RWPE2 (cell line): Measurements from ENCODE around the gene E2F4.

Experiments
- ATAC-seq: fragments of 200-7000 bp; cut with Tn5 transposase; 3 replicates; pipeline ENCODE4 v1.9.1; 2021; ENCODE audit warnings: low read depth
- DNase-seq: peaks from one replicate; pipeline ENCODE4 v3.0.0-alpha.2; 2020; ENCODE audit warnings: low spot score
- H3K27ac ChIP-seq: fragments of 450-650 bp; 2 replicates; pipeline ENCODE4 v1.5.1; 2017; ENCODE audit warnings: mild to moderate bottlenecking; ENCODE audit not compliant: poor library complexity, severe bottlenecking
- H3K27me3 ChIP-seq: fragments of 250-450 bp; sonication (Bioruptor Pico); 2 replicates; pipeline ENCODE4 v1.5.1; 2021; ENCODE audit warnings: mild to moderate bottlenecking, moderate library complexity; ENCODE audit not compliant: insufficient read depth, poor library complexity, severe bottlenecking
- H3K36me3 ChIP-seq: fragments of 250-450 bp; sonication (Bioruptor Pico); 2 replicates; pipeline ENCODE4 v1.5.1; 2020; ENCODE audit warnings: low read depth, mild to moderate bottlenecking, moderate library complexity
- H3K4me1 ChIP-seq: fragments of 250-450 bp; sonication (Bioruptor Pico); 2 replicates; pipeline ENCODE4 v1.5.1; 2021; ENCODE audit warnings: mild to moderate bottlenecking, moderate library complexity; ENCODE audit not compliant: insufficient read depth, poor library complexity, severe bottlenecking
- H3K4me3 ChIP-seq: fragments of 250-450 bp; sonication (Bioruptor Pico); 2 replicates; pipeline ENCODE4 v1.5.1; 2021; ENCODE audit warnings: mild to moderate bottlenecking, moderate library complexity; ENCODE audit not compliant: severe bottlenecking
- H3K9me3 ChIP-seq: fragments of 250-450 bp; sonication (Bioruptor Pico); 2 replicates; pipeline ENCODE4 v1.5.1; 2021; ENCODE audit warnings: mild to moderate bottlenecking, moderate library complexity; ENCODE audit not compliant: severe bottlenecking
- CTCF ChIP-seq: fragments of 450-650 bp; IDR thresholded peaks from one replicate; pipeline ENCODE4 v1.5.1; 2017; ENCODE audit warnings: mild to moderate bottlenecking, moderate library complexity; ENCODE audit not compliant: poor library complexity, severe bottlenecking

The E2F4 gene

GRCh38 chr16:67174706-67175231 lies 17.2 kb upstream of the E2F4 start:
- H3K4me1 ChIP-seq = peaks cover 18% of the 10 kb centered on the region
- H3K4me3 ChIP-seq = peak overlapping the region; percentile 31
- peak overlapping the region; percentile 80 for H3K27ac ChIP-seq
- no peaks in the 10 kb centered on the region for H3K27me3 ChIP-seq
- peaks cover 9% of the 10 kb centered on the region for H3K36me3 ChIP-seq
- H3K9me3 ChIP-seq = no peaks in the 10 kb centered on the region
- ATAC-seq (no peak), DNase-seq (no peak)
- TF ChIP-seq CTCF = no peak

- DNase-seq (no peak), ATAC-seq (no peak)
- Histone ChIP-seq H3K9me3 (no peaks in the 10 kb centered on the region), H3K27me3 (no peaks in the 10 kb centered on the region), H3K27ac (peak overlapping the region; percentile 80), H3K4me1 (peaks cover 9% of the 10 kb centered on the region), H3K36me3 (peaks cover 9% of the 10 kb centered on the region), H3K4me3 (no peak overlapping the region)
- no peak for TF ChIP-seq CTCF
Observed at GRCh38 chr16:67176662-67177061, 15.3 kb upstream of the E2F4 start.

DNA sequence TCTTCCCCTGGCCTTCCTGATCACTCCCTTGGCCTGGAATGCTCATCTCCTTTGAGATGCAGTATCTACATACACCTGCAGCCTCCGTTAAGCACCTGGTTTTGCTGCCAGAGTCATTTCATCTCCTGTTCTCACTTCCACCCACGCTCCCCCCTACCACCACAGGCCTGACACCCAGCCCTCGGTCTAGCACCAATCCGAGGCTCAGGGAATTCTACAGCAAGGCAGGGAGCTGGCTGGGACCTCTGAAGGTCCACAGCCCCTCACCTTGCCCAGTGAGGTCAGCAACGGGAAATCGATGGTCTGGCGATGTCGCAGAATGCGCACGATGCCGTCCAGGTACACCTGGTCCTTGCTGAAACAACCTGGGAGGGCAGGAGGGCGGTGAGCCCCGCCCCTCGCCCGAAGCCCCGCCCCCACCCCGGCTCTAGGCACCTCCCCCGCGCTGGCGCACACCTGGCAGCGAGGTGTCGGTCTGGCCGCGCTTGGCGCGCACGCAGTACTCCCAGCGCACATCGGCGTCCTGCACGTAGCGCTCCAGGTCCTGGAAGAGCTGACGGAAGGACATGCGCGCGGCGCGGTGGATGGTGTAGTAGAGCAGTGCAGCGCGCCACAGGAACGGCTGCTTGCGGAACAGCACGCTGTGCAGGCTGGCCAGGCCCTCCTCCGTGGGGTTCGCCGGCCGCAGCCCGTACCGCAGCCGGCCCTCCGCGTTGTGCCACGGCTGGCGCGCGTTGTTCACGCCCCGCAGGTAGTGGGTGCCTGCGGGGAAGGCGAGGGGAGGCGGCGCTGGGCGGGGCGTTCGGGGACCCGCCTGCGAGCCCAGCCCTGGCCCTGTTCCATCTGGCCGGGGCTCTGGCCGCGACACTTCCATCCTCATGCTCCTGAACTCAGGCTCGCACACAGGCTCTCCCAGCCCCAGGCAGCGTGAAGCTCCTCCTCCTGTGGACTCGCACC lies 13.9 kb upstream of the E2F4 start:
- H3K9me3 ChIP-seq = no peaks in the 10 kb centered on the region
- peaks cover 9% of the 10 kb centered on the region for H3K36me3 ChIP-seq
- peak overlapping the region; percentile 65 for H3K27ac ChIP-seq
- peak; percentile 99 for DNase-seq
- ATAC-seq = peak; percentile 76
- no peaks in the 10 kb centered on the region for H3K27me3 ChIP-seq
- TF ChIP-seq CTCF = no peak
- peaks cover 14% of the 10 kb centered on the region for H3K4me1 ChIP-seq
- H3K4me3 ChIP-seq = peak overlapping the region; percentile 36

- peak; percentile 26 for TF ChIP-seq CTCF
- DNase-seq = no peak
Observed at GRCh38 chr16:67179421-67180080, 12.4 kb upstream of the E2F4 start.

More at GRCh38 chr16:67179421-67180080, 12.4 kb upstream of the E2F4 start:
- Histone ChIP-seq H3K27me3 (no peaks in the 10 kb centered on the region), H3K27ac (peak overlapping the region; percentile 65), H3K36me3 (peaks cover 9% of the 10 kb centered on the region), H3K4me1 (peaks cover 8% of the 10 kb centered on the region), H3K9me3 (no peaks in the 10 kb centered on the region), H3K4me3 (no peak overlapping the region)
- no peak for ATAC-seq
